GM23338 (cell line): ENCODE results near the gene DPP3. TPM values are rescaled to one million over a fixed set of nuclear protein-coding genes. Genes with fewer than 3 reads are reported as not detected.

Experiments used
- ATAC-seq: fragments of 200-7000 bp; cut with Tn5 transposase; 3 replicates; pipeline ENCODE4 v1.9.1; 2020
- DNase-seq: peaks from one replicate; pipeline ENCODE4 v3.0.0-alpha.2; 2015; ENCODE audit warnings: low spot score
- H2AFZ ChIP-seq: fragments of 200-600 bp; sonication (generic); 2 replicates; pipeline ENCODE4 v1.8.0; 2016; ENCODE audit warnings: antibody characterized with exemption, mild to moderate bottlenecking, moderate library complexity
- H3F3A ChIP-seq: fragments of 200-600 bp; sonication (generic); replicated peaks from 2 replicates; pipeline ENCODE4 v1.8.0; 2017; ENCODE audit warnings: antibody characterized with exemption, mixed run types, low read depth
- H3K27ac ChIP-seq: fragments of 200-600 bp; sonication (generic); 2 replicates; pipeline ENCODE4 v1.6.1; 2016; ENCODE audit warnings: low read depth
- H3K27me3 ChIP-seq: fragments of 200-600 bp; sonication (generic); 2 replicates; pipeline ENCODE4 v1.8.0; 2016; ENCODE audit warnings: mild to moderate bottlenecking, mixed run types, moderate library complexity; ENCODE audit not compliant: insufficient read depth
- H3K36me3 ChIP-seq: fragments of 200-600 bp; sonication (generic); 2 replicates; pipeline ENCODE4 v1.8.0; 2016; ENCODE audit warnings: mild to moderate bottlenecking; ENCODE audit not compliant: insufficient read depth
- H3K4me1 ChIP-seq: fragments of 200-600 bp; sonication (generic); 2 replicates; pipeline ENCODE4 v1.8.0; 2016; ENCODE audit warnings: mild to moderate bottlenecking, moderate library complexity; ENCODE audit not compliant: insufficient read depth
- H3K4me2 ChIP-seq: fragments of 200-600 bp; sonication (generic); 2 replicates; pipeline ENCODE4 v1.7.1; 2017; ENCODE audit warnings: mixed run types
- H3K4me3 ChIP-seq: fragments of 200-600 bp; sonication (generic); 2 replicates; pipeline ENCODE4 v1.6.1; 2016; ENCODE audit warnings: mixed run types
- H3K79me2 ChIP-seq: fragments of 200-600 bp; sonication (generic); replicated peaks from 2 replicates; pipeline ENCODE4 v1.8.0; 2017; ENCODE audit warnings: mild to moderate bottlenecking; ENCODE audit not compliant: insufficient read depth
- H3K9me2 ChIP-seq: fragments of 200-600 bp; sonication (generic); 2 replicates; pipeline ENCODE4 v1.8.0; 2017; ENCODE audit not compliant: insufficient read depth
- H4K20me1 ChIP-seq: fragments of 200-600 bp; sonication (generic); replicated peaks from 2 replicates; pipeline ENCODE4 v1.8.0; 2017; ENCODE audit warnings: mild to moderate bottlenecking; ENCODE audit not compliant: insufficient read depth
- H3K27ac Mint-ChIP-seq: 2 replicates; pipeline ENCODE4 v1.8.0; 2020; ENCODE audit warnings: inconsistent platforms, mild to moderate bottlenecking, moderate library complexity, mixed read lengths
- H3K27me3 Mint-ChIP-seq: 3 replicates; pipeline ENCODE4 v1.8.0; 2022; ENCODE audit warnings: low read depth, mild to moderate bottlenecking, moderate library complexity, mixed read lengths, inconsistent platforms; ENCODE audit not compliant: insufficient read depth, poor library complexity
- H3K36me3 Mint-ChIP-seq: 3 replicates; pipeline ENCODE4 v1.8.0; 2021; ENCODE audit warnings: low read depth, mild to moderate bottlenecking, inconsistent platforms, moderate library complexity, mixed read lengths
- H3K4me1 Mint-ChIP-seq: 3 replicates; pipeline ENCODE4 v1.8.0; 2020; ENCODE audit warnings: mild to moderate bottlenecking, inconsistent platforms, mixed read lengths
- H3K4me3 Mint-ChIP-seq: 3 replicates; pipeline ENCODE4 v1.8.0; 2021; ENCODE audit warnings: moderate library complexity, mild to moderate bottlenecking, inconsistent platforms, mixed read lengths
- H3K9me3 Mint-ChIP-seq: 3 replicates; pipeline ENCODE4 v1.8.0; 2020; ENCODE audit warnings: moderate library complexity, mild to moderate bottlenecking, inconsistent platforms, mixed read lengths
- CREB1 ChIP-seq: fragments of 250-450 bp; sonication (Bioruptor Pico); IDR thresholded peaks from 2 replicates; pipeline ENCODE4 v1.5.0; 2020; ENCODE audit warnings: low read depth, mild to moderate bottlenecking, moderate library complexity
- EZH2 ChIP-seq: fragments of 200-600 bp; sonication (generic); IDR thresholded peaks from one replicate; pipeline ENCODE4 v1.8.0; 2017; ENCODE audit warnings: antibody characterized with exemption, mild to moderate bottlenecking, low read depth; ENCODE audit not compliant: unreplicated experiment
- EZH2phosphoT487 ChIP-seq: fragments of 200-600 bp; sonication (generic); IDR thresholded peaks from one replicate; pipeline ENCODE4 v1.8.1; 2018; ENCODE audit warnings: antibody characterized with exemption; ENCODE audit not compliant: unreplicated experiment
- JUNB ChIP-seq: IDR thresholded peaks from one replicate; pipeline ENCODE4 v1.6.1; 2016; ENCODE audit warnings: antibody characterized with exemption; ENCODE audit not compliant: unreplicated experiment
- STAT1 ChIP-seq: IDR thresholded peaks from one replicate; pipeline ENCODE4 v1.6.1; 2016; ENCODE audit warnings: antibody characterized with exemption; ENCODE audit not compliant: unreplicated experiment
- polyA plus RNA-seq: library from polyadenylated mRNA; unstranded; fragments of >200 nt; fragmentation: Nextera tagmentation; extraction: Ambion mirVana; gene quantifications from 2 replicates; pipeline ENCODE4 v1.2.1, GENCODE V29; 2016
- total RNA-seq: library from RNA; depleted of rRNA; stranded (reverse); fragments of >200 nt; shearing (Covaris generic); gene quantifications from 2 replicates; pipeline ENCODE4 v1.2.3, GENCODE V29; 2014
- TF ChIP-seq, protein P1 (sequence below): fragments of 250-450 bp; sonication (Bioruptor Pico); IDR thresholded peaks from 2 replicates; pipeline ENCODE4 v1.5.0; 2020; ENCODE audit warnings: mild to moderate bottlenecking, moderate library complexity
- TF ChIP-seq, protein P2 (sequence below), 2 experiments: fragments of 200-600 bp in 1 of 2; sonication (generic) in 1 of 2; conservative IDR thresholded peaks; 2 replicates each; pipeline versions ENCODE4 v1.5.1 to v1.6.1; 2016 to 2017; ENCODE audit warnings: antibody characterized with exemption in 2 of 2, low read depth in 2 of 2, mild to moderate bottlenecking in 2 of 2, moderate library complexity in 1 of 2

Gene DPP3
- total and polyA plus RNA-seq, 2 experiments from 2014 or later = 22.7 to 85.9 TPM

DNA sequence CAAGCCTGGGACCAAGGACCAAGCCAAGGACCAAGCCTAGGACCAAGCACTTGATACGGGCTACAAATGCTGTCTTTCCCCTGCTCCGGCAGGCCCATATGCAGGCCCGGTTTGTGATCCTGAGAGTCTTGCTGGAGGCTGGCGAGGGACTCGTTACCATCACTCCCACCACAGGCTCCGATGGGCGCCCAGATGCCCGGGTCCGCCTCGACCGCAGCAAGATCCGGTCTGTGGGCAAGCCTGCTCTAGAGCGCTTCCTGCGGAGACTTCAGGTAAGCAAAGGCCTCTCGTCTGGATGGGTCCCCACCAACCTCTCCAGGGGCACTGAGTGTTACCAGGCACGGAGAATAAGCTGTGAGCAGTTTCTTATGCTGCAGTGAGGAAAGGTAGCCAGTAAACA, 17.0 kb downstream of the DPP3 start (continued):
- TF ChIP-seq, protein P1, sequence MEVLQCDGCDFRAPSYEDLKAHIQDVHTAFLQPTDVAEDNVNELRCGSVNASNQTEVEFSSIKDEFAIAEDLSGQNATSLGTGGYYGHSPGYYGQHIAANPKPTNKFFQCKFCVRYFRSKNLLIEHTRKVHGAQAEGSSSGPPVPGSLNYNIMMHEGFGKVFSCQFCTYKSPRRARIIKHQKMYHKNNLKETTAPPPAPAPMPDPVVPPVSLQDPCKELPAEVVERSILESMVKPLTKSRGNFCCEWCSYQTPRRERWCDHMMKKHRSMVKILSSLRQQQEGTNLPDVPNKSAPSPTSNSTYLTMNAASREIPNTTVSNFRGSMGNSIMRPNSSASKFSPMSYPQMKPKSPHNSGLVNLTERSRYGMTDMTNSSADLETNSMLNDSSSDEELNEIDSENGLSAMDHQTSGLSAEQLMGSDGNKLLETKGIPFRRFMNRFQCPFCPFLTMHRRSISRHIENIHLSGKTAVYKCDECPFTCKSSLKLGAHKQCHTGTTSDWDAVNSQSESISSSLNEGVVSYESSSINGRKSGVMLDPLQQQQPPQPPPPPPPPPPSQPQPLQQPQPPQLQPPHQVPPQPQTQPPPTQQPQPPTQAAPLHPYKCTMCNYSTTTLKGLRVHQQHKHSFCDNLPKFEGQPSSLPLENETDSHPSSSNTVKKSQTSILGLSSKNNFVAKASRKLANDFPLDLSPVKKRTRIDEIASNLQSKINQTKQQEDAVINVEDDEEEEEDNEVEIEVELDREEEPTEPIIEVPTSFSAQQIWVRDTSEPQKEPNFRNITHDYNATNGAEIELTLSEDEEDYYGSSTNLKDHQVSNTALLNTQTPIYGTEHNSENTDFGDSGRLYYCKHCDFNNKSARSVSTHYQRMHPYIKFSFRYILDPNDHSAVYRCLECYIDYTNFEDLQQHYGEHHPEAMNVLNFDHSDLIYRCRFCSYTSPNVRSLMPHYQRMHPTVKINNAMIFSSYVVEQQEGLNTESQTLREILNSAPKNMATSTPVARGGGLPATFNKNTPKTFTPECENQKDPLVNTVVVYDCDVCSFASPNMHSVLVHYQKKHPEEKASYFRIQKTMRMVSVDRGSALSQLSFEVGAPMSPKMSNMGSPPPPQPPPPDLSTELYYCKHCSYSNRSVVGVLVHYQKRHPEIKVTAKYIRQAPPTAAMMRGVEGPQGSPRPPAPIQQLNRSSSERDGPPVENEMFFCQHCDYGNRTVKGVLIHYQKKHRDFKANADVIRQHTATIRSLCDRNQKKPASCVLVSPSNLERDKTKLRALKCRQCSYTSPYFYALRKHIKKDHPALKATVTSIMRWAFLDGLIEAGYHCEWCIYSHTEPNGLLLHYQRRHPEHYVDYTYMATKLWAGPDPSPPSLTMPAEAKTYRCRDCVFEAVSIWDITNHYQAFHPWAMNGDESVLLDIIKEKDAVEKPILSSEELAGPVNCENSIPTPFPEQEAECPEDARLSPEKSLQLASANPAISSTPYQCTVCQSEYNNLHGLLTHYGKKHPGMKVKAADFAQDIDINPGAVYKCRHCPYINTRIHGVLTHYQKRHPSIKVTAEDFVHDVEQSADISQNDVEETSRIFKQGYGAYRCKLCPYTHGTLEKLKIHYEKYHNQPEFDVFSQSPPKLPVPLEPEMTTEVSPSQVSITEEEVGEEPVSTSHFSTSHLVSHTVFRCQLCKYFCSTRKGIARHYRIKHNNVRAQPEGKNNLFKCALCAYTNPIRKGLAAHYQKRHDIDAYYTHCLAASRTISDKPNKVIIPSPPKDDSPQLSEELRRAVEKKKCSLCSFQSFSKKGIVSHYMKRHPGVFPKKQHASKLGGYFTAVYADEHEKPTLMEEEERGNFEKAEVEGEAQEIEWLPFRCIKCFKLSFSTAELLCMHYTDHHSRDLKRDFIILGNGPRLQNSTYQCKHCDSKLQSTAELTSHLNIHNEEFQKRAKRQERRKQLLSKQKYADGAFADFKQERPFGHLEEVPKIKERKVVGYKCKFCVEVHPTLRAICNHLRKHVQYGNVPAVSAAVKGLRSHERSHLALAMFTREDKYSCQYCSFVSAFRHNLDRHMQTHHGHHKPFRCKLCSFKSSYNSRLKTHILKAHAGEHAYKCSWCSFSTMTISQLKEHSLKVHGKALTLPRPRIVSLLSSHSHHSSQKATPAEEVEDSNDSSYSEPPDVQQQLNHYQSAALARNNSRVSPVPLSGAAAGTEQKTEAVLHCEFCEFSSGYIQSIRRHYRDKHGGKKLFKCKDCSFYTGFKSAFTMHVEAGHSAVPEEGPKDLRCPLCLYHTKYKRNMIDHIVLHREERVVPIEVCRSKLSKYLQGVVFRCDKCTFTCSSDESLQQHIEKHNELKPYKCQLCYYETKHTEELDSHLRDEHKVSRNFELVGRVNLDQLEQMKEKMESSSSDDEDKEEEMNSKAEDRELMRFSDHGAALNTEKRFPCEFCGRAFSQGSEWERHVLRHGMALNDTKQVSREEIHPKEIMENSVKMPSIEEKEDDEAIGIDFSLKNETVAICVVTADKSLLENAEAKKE (CRISPR knock-in tag) = no peak
- TF ChIP-seq STAT1 (no peak), EZH2 (no peak), EZH2phosphoT487 (no peak), JUNB (no peak)
- TF ChIP-seq, protein P2, sequence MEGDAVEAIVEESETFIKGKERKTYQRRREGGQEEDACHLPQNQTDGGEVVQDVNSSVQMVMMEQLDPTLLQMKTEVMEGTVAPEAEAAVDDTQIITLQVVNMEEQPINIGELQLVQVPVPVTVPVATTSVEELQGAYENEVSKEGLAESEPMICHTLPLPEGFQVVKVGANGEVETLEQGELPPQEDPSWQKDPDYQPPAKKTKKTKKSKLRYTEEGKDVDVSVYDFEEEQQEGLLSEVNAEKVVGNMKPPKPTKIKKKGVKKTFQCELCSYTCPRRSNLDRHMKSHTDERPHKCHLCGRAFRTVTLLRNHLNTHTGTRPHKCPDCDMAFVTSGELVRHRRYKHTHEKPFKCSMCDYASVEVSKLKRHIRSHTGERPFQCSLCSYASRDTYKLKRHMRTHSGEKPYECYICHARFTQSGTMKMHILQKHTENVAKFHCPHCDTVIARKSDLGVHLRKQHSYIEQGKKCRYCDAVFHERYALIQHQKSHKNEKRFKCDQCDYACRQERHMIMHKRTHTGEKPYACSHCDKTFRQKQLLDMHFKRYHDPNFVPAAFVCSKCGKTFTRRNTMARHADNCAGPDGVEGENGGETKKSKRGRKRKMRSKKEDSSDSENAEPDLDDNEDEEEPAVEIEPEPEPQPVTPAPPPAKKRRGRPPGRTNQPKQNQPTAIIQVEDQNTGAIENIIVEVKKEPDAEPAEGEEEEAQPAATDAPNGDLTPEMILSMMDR (conservative IDR thresholded peaks at IDR 0.05; ENCODE audit: low read depth in 2 of 2) = no peak

DNA sequence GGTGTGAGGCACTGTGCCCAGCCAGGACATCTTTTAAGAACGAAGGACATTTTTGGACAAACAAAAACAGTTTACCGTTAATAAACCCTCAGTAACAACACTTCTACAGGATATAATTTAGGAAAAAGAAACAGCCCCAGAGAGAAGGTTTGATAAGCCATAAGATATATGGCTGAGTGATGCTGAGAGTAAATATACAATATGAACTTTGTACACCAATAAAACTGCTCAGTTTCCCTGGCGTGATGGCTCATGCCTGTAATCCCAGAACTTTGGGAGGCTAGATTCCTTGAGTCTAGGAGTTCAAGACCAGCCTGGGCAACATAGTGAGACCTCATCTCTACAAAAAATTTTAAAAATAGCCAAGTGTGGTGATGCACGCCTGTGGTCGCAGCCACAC, 18.3 kb downstream of the DPP3 start:
- no peak for ATAC-seq
- peaks cover 33% of the 10 kb centered on the region; the same call in 2 of the 3 replicates for H3K36me3 Mint-ChIP-seq
- Histone ChIP-seq H4K20me1 (no peaks in the 10 kb centered on the region; the same call in 1 of the 2 replicates), H3K79me2 (no peaks in the 10 kb centered on the region), H3F3A (0 out of 2 replicates have a peak, but pooled peaks cover 5% of the 10 kb centered on the region), H3K4me2 (no peak overlapping the region), H2AFZ (no peak overlapping the region), H3K4me3 (no peak overlapping the region), H3K36me3 (peaks cover 7% of the 10 kb centered on the region; the same call in 1 of the 2 replicates), H3K9me2 (no peaks in the 10 kb centered on the region), H3K4me1 (no peaks in the 10 kb centered on the region), H3K27ac (no peak overlapping the region), H3K27me3 (no peaks in the 10 kb centered on the region)
- DNase-seq = no peak
- no peak overlapping the region for H3K27ac Mint-ChIP-seq
- peaks cover 2% of the 10 kb centered on the region for H3K27me3 Mint-ChIP-seq
- no peak overlapping the region for H3K4me3 Mint-ChIP-seq
- peaks cover 2% of the 10 kb centered on the region; the same call in 1 of the 3 replicates for H3K4me1 Mint-ChIP-seq
- H3K9me3 Mint-ChIP-seq = no peaks in the 10 kb centered on the region
- TF ChIP-seq CREB1 (CRISPR knock-in tag) (no peak), JUNB (no peak)
- TF ChIP-seq, protein P1 (CRISPR knock-in tag) = no peak
